ENCODE results near the gene CYP27C1. TPM values are rescaled to one million over a fixed set of nuclear protein-coding genes. Genes with fewer than 3 reads are reported as not detected.

The CYP27C1 gene
- polyA plus RNA-seq, 1 donor (not counting 4 experiments of a cell fraction or from before 2014, with no cell fraction given), result 6.1 TPM

GRCh38 chr2:127175751-127176354 is 44.2 kb downstream of the CYP27C1 start:
- Histone ChIP-seq H3K9me3 (ENCODE audit: control insufficient read depth, low read depth, low read length) (no peaks in the 10 kb centered on the region), H3K36me3 (ENCODE audit: control insufficient read depth in 2 of 2, extremely low read depth in 1 of 2, insufficient read depth in 2 of 2, low read length in 2 of 2) (no peaks in the 10 kb centered on the region), H3K4me1 (ENCODE audit: control insufficient read depth, extremely low read depth, insufficient read depth, low read length) (peaks cover 31% of the 10 kb centered on the region), H3K9ac (ENCODE audit: control insufficient read depth, extremely low read depth, insufficient read depth, low read length) (peak overlapping the region; percentile 75), H3K27me3 (ENCODE audit: control insufficient read depth, extremely low read depth, insufficient read depth, low read length) (no peaks in the 10 kb centered on the region), H3K79me2 (ENCODE audit: control insufficient read depth, insufficient read depth, low read length) (no peaks in the 10 kb centered on the region), H2AFZ (ENCODE audit: control insufficient read depth, low read length) (peak overlapping the region; percentile 85), H4K20me1 (ENCODE audit: control insufficient read depth, extremely low read depth, insufficient read depth, low read length) (no peaks in the 10 kb centered on the region), H3K4me2 (ENCODE audit: control insufficient read depth, extremely low read depth, insufficient read depth, low read depth, low read length) (peak overlapping the region; percentile 82), H3K27ac (ENCODE audit: control insufficient read depth, insufficient read depth, low read length) (peak overlapping the region; percentile 90), H3K4me3 (ENCODE audit: control insufficient read depth in 2 of 3, extremely low read depth in 1 of 3, insufficient read depth in 2 of 3, low read depth in 1 of 3, low read length in 3 of 3) (peak overlapping the region in 1 of 3 experiments; percentile 39), H3K9me1 (ENCODE audit: control insufficient read depth, extremely low read depth, insufficient read depth, low read length) (peaks cover 2% of the 10 kb centered on the region)
- dilution Hi-C loops (cut with MboI; ENCODE audit: extremely low pct_ligation_motif_present, low sequenced_read_pairs), result no loop called here
- FAIRE-seq (peak; percentile 62), DNase-seq (ENCODE audit: low read depth, low spot score) (no peak)
- no peak for TF ChIP-seq CTCF (optimal IDR thresholded peaks at IDR 0.05 in 1 of 3, IDR thresholded peaks at IDR 0.05 in 1 of 3, conservative IDR thresholded peaks at IDR 0.05 in 1 of 3; ENCODE audit: extremely low read depth in 1 of 3, insufficient read depth in 2 of 3, low read length in 3 of 3)
- TF ChIP-seq EZH2 (IDR thresholded peaks at IDR 0.05; ENCODE audit: low read length), result no peak

- no peak for FAIRE-seq
- dilution Hi-C loops (cut with MboI; ENCODE audit: extremely low pct_ligation_motif_present, low sequenced_read_pairs), result no loop called here
- H3K4me2 ChIP-seq (ENCODE audit: control insufficient read depth, extremely low read depth, insufficient read depth, low read depth, low read length), result peak overlapping the region; percentile 82
- no peaks in the 10 kb centered on the region for H3K79me2 ChIP-seq (ENCODE audit: control insufficient read depth, insufficient read depth, low read length)
- H3K36me3 ChIP-seq (ENCODE audit: control insufficient read depth in 2 of 2, extremely low read depth in 1 of 2, insufficient read depth in 2 of 2, low read length in 2 of 2), result no peaks in the 10 kb centered on the region
- H3K9ac ChIP-seq (ENCODE audit: control insufficient read depth, extremely low read depth, insufficient read depth, low read length), result peak overlapping the region; percentile 75
- peak overlapping the region; percentile 85 for H2AFZ ChIP-seq (ENCODE audit: control insufficient read depth, low read length)
- peak overlapping the region in 1 of 3 experiments; percentile 39 for H3K4me3 ChIP-seq (ENCODE audit: control insufficient read depth in 2 of 3, extremely low read depth in 1 of 3, insufficient read depth in 2 of 3, low read depth in 1 of 3, low read length in 3 of 3)
- H4K20me1 ChIP-seq (ENCODE audit: control insufficient read depth, extremely low read depth, insufficient read depth, low read length), result no peaks in the 10 kb centered on the region
- H3K27ac ChIP-seq (ENCODE audit: control insufficient read depth, insufficient read depth, low read length), result peak overlapping the region; percentile 90
- H3K27me3 ChIP-seq (ENCODE audit: control insufficient read depth, extremely low read depth, insufficient read depth, low read length), result no peaks in the 10 kb centered on the region
- H3K4me1 ChIP-seq (ENCODE audit: control insufficient read depth, extremely low read depth, insufficient read depth, low read length), result peaks cover 31% of the 10 kb centered on the region
- no peak for DNase-seq (ENCODE audit: low read depth, low spot score)
- peaks cover 2% of the 10 kb centered on the region for H3K9me1 ChIP-seq (ENCODE audit: control insufficient read depth, extremely low read depth, insufficient read depth, low read length)
- TF ChIP-seq EZH2 (IDR thresholded peaks at IDR 0.05; ENCODE audit: low read length) (no peak), CTCF (optimal IDR thresholded peaks at IDR 0.05 in 1 of 3, IDR thresholded peaks at IDR 0.05 in 1 of 3, conservative IDR thresholded peaks at IDR 0.05 in 1 of 3; ENCODE audit: extremely low read depth in 1 of 3, insufficient read depth in 2 of 3, low read length in 3 of 3) (no peak)
- no peaks in the 10 kb centered on the region for H3K9me3 ChIP-seq (ENCODE audit: control insufficient read depth, low read depth, low read length)
These were observed 44.9 kb downstream of the CYP27C1 start for GRCh38 chr2:127175041-127175721.
